Prostate gland (tissue), 2 donors: ENCODE measurements around the gene CTNNA3. TPM values are rescaled to one million over a fixed set of nuclear protein-coding genes. Genes with fewer than 3 reads are reported as not detected.

Source experiments
- DNase-seq: peaks from one replicate; pipeline ENCODE4 v3.0.0-alpha.2; 2019; ENCODE audit warnings: low spot score
- H3K27ac ChIP-seq, 2 donors: fragments of 200-600 bp; sonication (generic); 2 replicates each; pipeline ENCODE4 v1.5.1; 2017 to 2019
- H3K27me3 ChIP-seq: fragments of 200-600 bp; sonication (generic); replicated peaks from 2 replicates; pipeline ENCODE4 v1.5.1; 2019; ENCODE audit not compliant: insufficient read depth
- H3K36me3 ChIP-seq, 2 donors: fragments of 200-600 bp; sonication (generic); 1 replicate in 1 of 2; 2 replicates in 1 of 2; pipeline versions ENCODE4 v1.5.1 to v1.8.1; 2017 to 2019
- H3K4me1 ChIP-seq: fragments of 200-600 bp; sonication (generic); replicated peaks from 2 replicates; pipeline ENCODE4 v1.5.1; 2019
- H3K4me3 ChIP-seq, 2 donors: fragments of 200-600 bp; sonication (generic); 2 replicates each; pipeline ENCODE4 v1.5.1; 2017 to 2019
- H3K9me3 ChIP-seq: fragments of 200-600 bp; sonication (generic); 2 replicates; pipeline ENCODE4 v1.5.1; 2017
- CTCF ChIP-seq, 4 experiments: fragments of 200-600 bp in 2 of 4; fragments of 450-650 bp in 2 of 4; sonication (generic) in 2 of 4; IDR thresholded peaks; 1 replicate in 3 of 4; 2 replicates in 1 of 4; pipeline ENCODE4 v1.5.1; 2016 to 2019; ENCODE audit warnings: antibody characterized with exemption in 4 of 4, mild to moderate bottlenecking in 2 of 4, moderate library complexity in 2 of 4
- POLR2A ChIP-seq: fragments of 450-650 bp; IDR thresholded peaks from one replicate; pipeline ENCODE4 v1.6.1; 2016; ENCODE audit warnings: antibody characterized with exemption, mild to moderate bottlenecking
- POLR2AphosphoS5 ChIP-seq: sonication (generic); formaldehyde crosslinking; IDR thresholded peaks from one replicate; pipeline ENCODE4 v1.6.1; 2017; ENCODE audit warnings: antibody characterized with exemption
- WGBS: methylation state at CpG from one replicate; pipeline ENCODE4 v1.1.5; 2018; 5-methylcytosine and 5-hydroxymethylcytosine counted together
- intact Hi-C: fragments of 100-400 bp; cut with DNase I; formaldehyde crosslinking; loops from one replicate; pipeline ENCODE4 v1.14.2; 2022
- total RNA-seq, 2 donors: library from RNA; depleted of rRNA; stranded (reverse); fragments of >200 nt; gene quantifications; one replicate each; pipeline ENCODE4 v1.1.0, GENCODE V29; 2016

Gene CTNNA3
- total RNA-seq, 2 donors from 2014 or later = 0.27 to 7.2 TPM

GRCh38 chr10:65952086-65952485 is 1743.9 kb downstream of the CTNNA3 start:
- Histone ChIP-seq H3K27ac (no peak overlapping the region), H3K36me3 (no peaks in the 10 kb centered on the region), H3K4me1 (no peaks in the 10 kb centered on the region), H3K9me3 (no peaks in the 10 kb centered on the region), H3K4me3 (no peak overlapping the region), H3K27me3 (no peaks in the 10 kb centered on the region)
- TF ChIP-seq CTCF (IDR thresholded peaks at IDR 0.05) = no peak
- no peak for TF ChIP-seq POLR2A
- no peak for TF ChIP-seq POLR2AphosphoS5
- DNase-seq = no peak
- intact Hi-C loops = no loop called here

GRCh38 chr10:65950075-65950474 is 1745.9 kb downstream of the CTNNA3 start:
- no peak overlapping the region for H3K4me3 ChIP-seq
- no peak for DNase-seq
- no peaks in the 10 kb centered on the region for H3K4me1 ChIP-seq
- no peak for TF ChIP-seq POLR2AphosphoS5
- no peak for TF ChIP-seq CTCF (IDR thresholded peaks at IDR 0.05)
- TF ChIP-seq POLR2A = no peak
- H3K36me3 ChIP-seq = no peaks in the 10 kb centered on the region
- no peaks in the 10 kb centered on the region for H3K9me3 ChIP-seq
- H3K27me3 ChIP-seq = no peaks in the 10 kb centered on the region
- H3K27ac ChIP-seq = no peak overlapping the region
- 27% methylated on average over 2 of the region's 2 CpGs for WGBS
- intact Hi-C loops = no loop called here

GRCh38 chr10:65949526-65949925 is 1746.5 kb downstream of the CTNNA3 start:
- TF ChIP-seq POLR2A = no peak
- no peak for TF ChIP-seq POLR2AphosphoS5
- no peak for TF ChIP-seq CTCF (IDR thresholded peaks at IDR 0.05)
- no peak for DNase-seq
- H3K27ac ChIP-seq = no peak overlapping the region
- 92% methylated on average over 2 of the region's 2 CpGs for WGBS
- no peaks in the 10 kb centered on the region for H3K36me3 ChIP-seq
- intact Hi-C loops = no loop called here
- H3K9me3 ChIP-seq = no peaks in the 10 kb centered on the region
- H3K27me3 ChIP-seq = no peaks in the 10 kb centered on the region
- H3K4me1 ChIP-seq = no peaks in the 10 kb centered on the region
- H3K4me3 ChIP-seq = no peak overlapping the region

GRCh38 chr10:65945061-65945460 is 1750.9 kb downstream of the CTNNA3 start:
- WGBS = 72% methylated on average over 3 of the region's 3 CpGs
- no peaks in the 10 kb centered on the region for H3K9me3 ChIP-seq
- no peaks in the 10 kb centered on the region for H3K36me3 ChIP-seq
- H3K4me1 ChIP-seq = no peaks in the 10 kb centered on the region
- no peak overlapping the region for H3K27ac ChIP-seq
- intact Hi-C loops = no loop called here
- TF ChIP-seq CTCF (IDR thresholded peaks at IDR 0.05) (no peak), POLR2AphosphoS5 (no peak), POLR2A (no peak)
- no peak overlapping the region for H3K4me3 ChIP-seq
- no peaks in the 10 kb centered on the region for H3K27me3 ChIP-seq
- no peak for DNase-seq

GRCh38 chr10:65943451-65943850 is 1752.5 kb downstream of the CTNNA3 start:
- DNase-seq = no peak
- Histone ChIP-seq H3K4me1 (no peaks in the 10 kb centered on the region), H3K36me3 (no peaks in the 10 kb centered on the region), H3K27ac (no peak overlapping the region), H3K4me3 (no peak overlapping the region), H3K9me3 (no peaks in the 10 kb centered on the region), H3K27me3 (no peaks in the 10 kb centered on the region)
- 88% methylated on average over 2 of the region's 2 CpGs for WGBS
- no peak for TF ChIP-seq POLR2A
- no peak for TF ChIP-seq POLR2AphosphoS5
- no peak for TF ChIP-seq CTCF (IDR thresholded peaks at IDR 0.05)
- intact Hi-C loops = no loop called here
